Caco-2 (cell line): ENCODE data around the gene UBAP1L. TPM values are rescaled to one million over a fixed set of nuclear protein-coding genes. Genes with fewer than 3 reads are reported as not detected.

Source experiments
- BruUV-seq: library from RNA; stranded (reverse); fragments of 400-500 nt; replicated peaks from 2 replicates; lab custom pipeline; 2021; lab: Mats Ljungman, UMichigan
- CTCF ChIA-PET: fragments of 300-600 bp; sonication (Branson Sonifier 250); formaldehyde crosslinking; loops from one replicate; lab custom pipeline; 2022; ENCODE audit warnings: antibody characterized with exemption; lab: Charles Lee
- POLR2A ChIA-PET: fragments of 300-600 bp; sonication (Branson Sonifier 250); formaldehyde crosslinking; loops from one replicate; lab custom pipeline; 2022; ENCODE audit warnings: antibody characterized with exemption; lab: Charles Lee
- DNase-seq, 2 experiments: peaks; one replicate each; pipeline versions ENCODE4 v3.0.0 to v3.0.0-alpha.2; 2020 to 2022
- H3K27me3 ChIP-seq: replicated peaks from 2 replicates; pipeline ENCODE4 v1.6.0; 2011; ENCODE audit warnings: low read length; ENCODE audit not compliant: control insufficient read depth, insufficient read depth
- H3K36me3 ChIP-seq: 2 replicates; pipeline ENCODE4 v1.5.1; 2011; ENCODE audit warnings: low read length; ENCODE audit not compliant: control insufficient read depth, insufficient read depth
- H3K4me1 ChIP-seq: fragments of 250-450 bp; sonication (Bioruptor Pico); 2 replicates; pipeline ENCODE4 v1.5.1; 2020; ENCODE audit warnings: mild to moderate bottlenecking
- H3K4me3 ChIP-seq: 2 replicates; pipeline ENCODE4 v1.5.1; 2011; ENCODE audit warnings: low read depth, mild to moderate bottlenecking, control low read depth, low read length
- H3K9me3 ChIP-seq: fragments of 250-450 bp; sonication (Bioruptor Pico); 2 replicates; pipeline ENCODE4 v1.5.1; 2020; ENCODE audit warnings: mild to moderate bottlenecking, moderate library complexity
- H3K27ac Mint-ChIP-seq: one replicate; pipeline ENCODE4 v1.8.0; 2022; ENCODE audit warnings: mixed read lengths; ENCODE audit not compliant: unreplicated experiment
- H3K27me3 Mint-ChIP-seq: one replicate; pipeline ENCODE4 v1.8.0; 2022; ENCODE audit warnings: mixed read lengths; ENCODE audit not compliant: insufficient read depth, unreplicated experiment
- H3K36me3 Mint-ChIP-seq: one replicate; pipeline ENCODE4 v1.8.0; 2022; ENCODE audit warnings: mild to moderate bottlenecking, mixed read lengths; ENCODE audit not compliant: insufficient read depth, unreplicated experiment
- H3K4me1 Mint-ChIP-seq: one replicate; pipeline ENCODE4 v1.8.0; 2022; ENCODE audit warnings: low read depth, mixed read lengths; ENCODE audit not compliant: unreplicated experiment
- H3K4me3 Mint-ChIP-seq: one replicate; pipeline ENCODE4 v1.8.0; 2022; ENCODE audit warnings: mild to moderate bottlenecking, moderate library complexity, mixed read lengths; ENCODE audit not compliant: unreplicated experiment
- H3K9me3 Mint-ChIP-seq: one replicate; pipeline ENCODE4 v1.8.0; 2022; ENCODE audit warnings: mixed read lengths; ENCODE audit not compliant: unreplicated experiment
- CTCF ChIP-seq, 2 experiments: fragments of 200-600 bp in 1 of 2; IDR thresholded peaks; 1 replicate in 1 of 2; 2 replicates in 1 of 2; pipeline versions ENCODE4 v1.5.1 to v1.8.0; 2011 to 2022; ENCODE audit warnings: antibody characterized with exemption in 1 of 2, control low read depth in 1 of 2, inconsistent platforms in 1 of 2, low read depth in 1 of 2, low read length in 1 of 2, mild to moderate bottlenecking in 1 of 2, moderate library complexity in 1 of 2; ENCODE audit not compliant: insufficient read depth in 1 of 2, severe bottlenecking in 1 of 2, unreplicated experiment in 1 of 2
- intact Hi-C: fragments of 100-400 bp; cut with micrococcal nuclease; formaldehyde crosslinking; loops from one replicate; pipeline ENCODE4 v1.10.0; 2022; ENCODE audit not compliant: unreplicated experiment
- total RNA-seq: library from RNA; stranded (reverse); gene quantifications from 2 replicates; pipeline ENCODE4 v1.2.3, GENCODE V29; 2022

The UBAP1L gene
- total RNA-seq, 1 experiment from 2014 or later = 2.2 TPM

GRCh38 chr15:65156692-65157091, 41.7 kb upstream of the UBAP1L start:
- H3K9me3 ChIP-seq = no peaks in the 10 kb centered on the region
- H3K36me3 ChIP-seq = no peaks in the 10 kb centered on the region
- no peak overlapping the region for H3K4me3 ChIP-seq
- POLR2A ChIA-PET = no interaction called here
- no peaks in the 10 kb centered on the region for H3K4me1 ChIP-seq
- CTCF ChIA-PET = interaction anchor here (0.6 kb wide), 1 partner anchor 135 kb away, joined by 3 read pairs; no protein-coding TSS in a partner anchor
- BruUV-seq = no TSS peak
- H3K9me3 Mint-ChIP-seq = no peaks in the 10 kb centered on the region
- no peaks in the 10 kb centered on the region for H3K4me1 Mint-ChIP-seq
- H3K27me3 Mint-ChIP-seq = no peaks in the 10 kb centered on the region
- no peaks in the 10 kb centered on the region for H3K27me3 ChIP-seq
- H3K27ac Mint-ChIP-seq = no peak overlapping the region
- peaks cover 50% of the 10 kb centered on the region for H3K36me3 Mint-ChIP-seq
- no peak for TF ChIP-seq CTCF (IDR thresholded peaks at IDR 0.05; ENCODE audit: insufficient read depth in 1 of 2, low read depth in 1 of 2, low read length in 1 of 2, severe bottlenecking in 1 of 2, unreplicated experiment in 1 of 2)
- H3K4me3 Mint-ChIP-seq = no peak overlapping the region
- intact Hi-C loops = no loop called here
- DNase-seq = no peak

- intact Hi-C loops = no loop called here
These were observed 39.7 kb upstream of the UBAP1L start for GRCh38 chr15:65154720-65155119.

GRCh38 chr15:65147902-65148301, 32.9 kb upstream of the UBAP1L start:
- intact Hi-C loops = no loop called here
- TF ChIP-seq CTCF (IDR thresholded peaks at IDR 0.05; ENCODE audit: insufficient read depth in 1 of 2, low read depth in 1 of 2, low read length in 1 of 2, severe bottlenecking in 1 of 2, unreplicated experiment in 1 of 2) = no peak

More at GRCh38 chr15:65154720-65155119, 39.7 kb upstream of the UBAP1L start:
- H3K4me3 Mint-ChIP-seq = no peak overlapping the region
- H3K27ac Mint-ChIP-seq = no peak overlapping the region
- H3K4me1 Mint-ChIP-seq = no peaks in the 10 kb centered on the region
- TF ChIP-seq CTCF (IDR thresholded peaks at IDR 0.05; ENCODE audit: insufficient read depth in 1 of 2, low read depth in 1 of 2, low read length in 1 of 2, severe bottlenecking in 1 of 2, unreplicated experiment in 1 of 2) = no peak
- H3K9me3 Mint-ChIP-seq = no peaks in the 10 kb centered on the region
- no peaks in the 10 kb centered on the region for H3K27me3 ChIP-seq
- no peaks in the 10 kb centered on the region for H3K36me3 ChIP-seq
- H3K4me3 ChIP-seq = no peak overlapping the region
- ChIA-PET POLR2A (no interaction called here), CTCF (no interaction called here)
- no peak for DNase-seq
- H3K4me1 ChIP-seq = no peaks in the 10 kb centered on the region
- H3K27me3 Mint-ChIP-seq = no peaks in the 10 kb centered on the region
- H3K36me3 Mint-ChIP-seq = peaks cover 47% of the 10 kb centered on the region
- no peaks in the 10 kb centered on the region for H3K9me3 ChIP-seq
- no TSS peak for BruUV-seq

More at GRCh38 chr15:65147902-65148301, 32.9 kb upstream of the UBAP1L start:
- H3K4me3 Mint-ChIP-seq = no peak overlapping the region
- Histone ChIP-seq H3K9me3 (no peaks in the 10 kb centered on the region), H3K4me3 (no peak overlapping the region), H3K4me1 (no peaks in the 10 kb centered on the region), H3K27me3 (no peaks in the 10 kb centered on the region), H3K36me3 (no peaks in the 10 kb centered on the region)
- H3K9me3 Mint-ChIP-seq = no peaks in the 10 kb centered on the region
- peaks cover 17% of the 10 kb centered on the region for H3K36me3 Mint-ChIP-seq
- CTCF ChIA-PET = no interaction called here
- no peak for DNase-seq
- H3K4me1 Mint-ChIP-seq = no peaks in the 10 kb centered on the region
- no TSS peak for BruUV-seq
- H3K27ac Mint-ChIP-seq = no peak overlapping the region
- POLR2A ChIA-PET = no interaction called here
- H3K27me3 Mint-ChIP-seq = no peaks in the 10 kb centered on the region
